ENCODE data around the gene APOBEC2. TPM values are rescaled to one million over a fixed set of nuclear protein-coding genes. Genes with fewer than 3 reads are reported as not detected.

APOBEC2 gene
- polyA plus RNA-seq, 6 donors from 2014 or later = 0.64 to 1.0 (median 0.85) TPM; not detected in 1

DNA sequence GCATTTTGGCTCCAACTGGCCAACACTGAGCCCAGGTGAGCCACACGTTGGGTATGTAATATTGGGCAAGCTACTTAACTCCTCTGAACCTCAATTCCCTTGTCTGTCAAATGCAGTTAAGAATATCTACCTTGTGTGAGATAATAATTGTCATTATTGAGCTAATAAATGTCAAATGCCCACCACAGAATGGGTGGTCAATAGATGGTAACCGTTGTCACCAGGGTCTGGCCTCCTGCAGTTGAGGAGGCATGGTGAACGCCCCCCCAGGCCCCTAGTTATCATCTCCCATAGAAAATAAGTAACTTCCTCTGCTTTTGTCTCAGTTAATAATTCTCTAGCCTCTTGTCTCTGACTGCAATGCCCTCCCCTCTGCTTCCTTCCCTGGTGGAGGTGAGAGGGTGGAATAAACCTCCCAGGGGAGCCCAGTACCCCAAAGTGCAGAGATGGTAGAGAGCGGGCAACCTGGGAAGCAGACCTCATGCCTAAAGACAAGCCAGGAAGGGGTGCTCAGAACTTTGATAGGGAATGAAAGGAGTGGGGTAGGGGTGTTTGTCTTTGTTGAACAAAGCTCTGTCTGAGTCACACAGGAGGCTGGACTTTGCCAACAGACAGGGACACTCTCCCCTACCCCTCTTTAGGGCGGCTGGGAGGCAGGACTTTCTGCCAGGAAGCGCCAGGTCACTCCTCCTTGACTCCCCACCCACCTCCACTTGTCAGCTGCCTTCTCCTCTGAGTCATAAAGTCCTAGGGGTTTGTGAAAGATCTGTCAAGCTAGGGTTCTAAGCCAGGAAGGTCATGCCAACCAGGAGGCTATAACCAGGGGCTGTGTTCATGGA lies 12.7 kb upstream of the APOBEC2 start:
- Mint-ChIP-seq H3K36me3 (peaks cover 0 to 8% of the 10 kb centered on the region in 2 donors), H3K27me3 (no peaks in the 10 kb centered on the region), H3K27ac (no peak overlapping the region), H3K4me3 (peak overlapping the region in 1 of 8 donors; percentile 66), H3K9me3 (no peaks in the 10 kb centered on the region), H3K4me1 (peaks cover 0 to 4% (median 0%) of the 10 kb centered on the region in 3 donors)
- DNase-seq (no peak), ATAC-seq (ENCODE audit: low read depth in 2 of 2) (no peak)

DNA sequence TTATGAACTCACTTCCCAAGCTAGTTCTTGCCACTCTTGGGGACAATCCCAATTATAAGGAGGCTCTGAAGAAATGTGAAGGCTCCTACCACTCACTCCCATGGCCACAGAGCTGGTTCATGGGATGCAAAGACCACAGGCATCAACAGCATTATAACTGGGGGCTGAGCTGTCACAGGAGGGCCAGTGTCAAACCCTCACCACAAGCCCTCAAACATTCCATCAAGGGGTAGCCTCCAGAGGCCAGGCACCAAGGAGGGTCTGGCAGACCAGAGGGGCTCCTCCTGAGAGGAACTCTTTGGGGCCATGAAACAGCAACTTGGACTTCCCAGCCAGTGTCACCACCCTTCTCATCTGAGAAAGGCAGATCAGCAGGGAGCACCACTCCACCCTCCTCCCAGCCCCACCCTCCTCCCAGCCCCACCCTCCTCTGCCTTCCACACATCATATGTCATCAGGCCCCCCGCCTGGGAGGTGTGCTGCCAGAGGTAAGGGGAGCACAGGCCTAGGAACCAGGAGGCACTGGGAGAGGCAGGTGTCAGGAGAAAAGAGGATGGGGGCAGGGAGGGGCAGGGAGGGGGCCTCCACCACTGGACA lies 12.0 kb upstream of the APOBEC2 start:
- Mint-ChIP-seq H3K4me1 (peaks cover 0 to 4% (median 0%) of the 10 kb centered on the region in 3 donors), H3K27me3 (no peaks in the 10 kb centered on the region), H3K27ac (no peak overlapping the region), H3K36me3 (peaks cover 0 to 8% of the 10 kb centered on the region in 2 donors), H3K4me3 (no peak overlapping the region), H3K9me3 (no peaks in the 10 kb centered on the region)
- DNase-seq (no peak), ATAC-seq (ENCODE audit: low read depth in 2 of 2) (no peak)

DNA sequence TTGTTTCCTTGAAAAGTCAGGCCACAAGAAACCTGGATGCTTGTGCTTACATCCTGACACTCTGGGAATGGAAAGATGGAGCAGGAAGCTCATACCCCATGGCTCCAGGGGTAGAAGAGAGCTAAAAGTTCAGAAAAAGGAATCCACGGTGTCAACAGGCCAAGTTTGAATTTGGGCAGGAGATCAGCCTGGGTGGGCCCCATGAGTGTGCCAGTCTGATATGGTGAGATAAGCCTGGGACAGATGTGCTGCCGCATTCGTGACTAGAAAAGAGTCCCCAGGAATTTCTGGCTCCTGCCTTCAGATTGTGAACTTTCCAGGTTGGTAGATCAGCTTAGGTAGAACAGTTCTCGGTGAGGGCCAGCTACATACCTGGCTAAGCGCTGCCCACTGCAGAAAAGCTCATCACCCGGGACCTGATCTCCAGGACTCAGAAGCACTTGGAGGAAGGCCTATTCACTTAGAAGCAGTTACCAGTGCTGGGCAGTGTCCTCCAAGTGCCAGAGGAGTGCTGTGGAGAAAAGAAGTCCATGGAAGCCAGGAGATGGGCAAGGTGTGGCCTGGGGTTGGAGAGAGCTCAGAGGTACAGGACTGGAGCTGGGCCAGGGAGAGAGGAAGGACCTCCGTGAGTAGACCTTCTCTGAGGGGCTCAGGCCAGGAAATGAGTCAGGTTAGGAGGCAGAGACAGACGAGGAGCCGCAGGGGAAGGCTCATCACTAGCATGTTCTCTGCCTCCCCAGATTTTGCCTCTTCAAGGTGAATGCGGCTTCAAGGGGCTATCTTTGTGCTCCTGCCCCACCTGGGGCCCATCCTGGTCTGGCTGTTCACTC lies 10.6 kb upstream of the APOBEC2 start, which contains the start of gene TSPO2:
TSPO2 (plus strand) TSS at position 242 of the 830 bp plus-strand sequence; CDS start at position 761, 519 bp downstream.
- no peaks in the 10 kb centered on the region for H3K27me3 Mint-ChIP-seq
- H3K9me3 Mint-ChIP-seq = no peaks in the 10 kb centered on the region
- ATAC-seq (ENCODE audit: low read depth in 2 of 2) (no peak), DNase-seq (no peak)
- H3K4me3 Mint-ChIP-seq = no peak within 1 kb of the TSS
- peak within 1 kb of the TSS in 2 of 6 donors; percentile 37 to 69 for H3K27ac Mint-ChIP-seq
- H3K4me1 Mint-ChIP-seq = peaks cover 0 to 4% (median 0%) of the 10 kb centered on the region in 3 donors
- H3K36me3 Mint-ChIP-seq = peaks cover 0 to 4% of the 10 kb centered on the region in 2 donors

DNA sequence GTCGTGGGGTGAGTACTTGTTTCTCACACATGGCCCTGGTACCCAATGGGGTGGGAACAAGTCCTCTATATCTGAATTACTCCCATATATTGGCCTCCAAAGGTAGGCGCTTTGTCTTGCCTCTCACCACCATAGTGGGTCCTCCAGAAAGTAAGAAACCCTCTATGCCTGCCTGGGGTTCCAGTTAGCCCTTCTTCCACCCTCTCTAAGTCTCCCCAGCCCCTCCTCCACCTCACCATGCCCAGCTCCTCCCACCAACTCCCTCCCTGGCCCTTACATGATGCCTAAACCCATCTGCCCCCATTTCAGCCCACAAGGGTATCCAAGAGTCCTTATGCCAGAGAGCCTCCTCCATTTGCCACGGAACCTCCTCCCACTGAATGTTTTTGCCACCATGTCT lies 9.9 kb upstream of the APOBEC2 start:
- no peak for DNase-seq
- H3K27ac Mint-ChIP-seq = no peak overlapping the region

DNA sequence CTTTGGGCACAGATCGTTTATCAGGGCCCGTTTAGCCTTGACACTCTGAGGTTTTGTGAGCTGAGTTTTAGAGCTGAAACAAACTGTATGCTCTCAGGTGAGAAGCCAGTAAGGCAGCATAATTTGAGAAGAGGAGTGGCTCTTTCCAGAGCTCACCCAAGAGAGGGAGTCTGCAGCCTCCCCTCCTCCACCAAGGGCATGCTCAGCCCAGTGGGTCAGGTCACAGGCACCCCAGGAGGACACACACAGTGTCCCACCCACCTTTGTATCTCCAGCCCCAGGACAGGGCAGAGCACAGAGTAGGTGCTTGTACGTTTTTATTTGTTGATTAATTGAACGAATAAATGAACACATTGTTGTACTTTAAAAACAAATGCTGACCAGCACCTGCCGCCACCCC lies 7.3 kb upstream of the APOBEC2 start:
- Mint-ChIP-seq H3K9me3 (no peaks in the 10 kb centered on the region), H3K27me3 (no peaks in the 10 kb centered on the region), H3K4me1 (peaks cover 0 to 4% (median 1%) of the 10 kb centered on the region in 3 donors), H3K27ac (no peak overlapping the region), H3K4me3 (no peak overlapping the region), H3K36me3 (peaks cover 4 to 13% of the 10 kb centered on the region in 2 donors)
- no peak for ATAC-seq (ENCODE audit: low read depth in 2 of 2)
- DNase-seq = no peak

More for the DNA sequence above, 9.9 kb upstream of the APOBEC2 start:
- Mint-ChIP-seq H3K27me3 (no peaks in the 10 kb centered on the region), H3K9me3 (no peaks in the 10 kb centered on the region), H3K4me1 (peaks cover 0 to 4% (median 0%) of the 10 kb centered on the region in 3 donors), H3K4me3 (no peak overlapping the region), H3K36me3 (peaks cover 0 to 4% of the 10 kb centered on the region in 2 donors)
- ATAC-seq (ENCODE audit: low read depth in 2 of 2) = no peak

DNA sequence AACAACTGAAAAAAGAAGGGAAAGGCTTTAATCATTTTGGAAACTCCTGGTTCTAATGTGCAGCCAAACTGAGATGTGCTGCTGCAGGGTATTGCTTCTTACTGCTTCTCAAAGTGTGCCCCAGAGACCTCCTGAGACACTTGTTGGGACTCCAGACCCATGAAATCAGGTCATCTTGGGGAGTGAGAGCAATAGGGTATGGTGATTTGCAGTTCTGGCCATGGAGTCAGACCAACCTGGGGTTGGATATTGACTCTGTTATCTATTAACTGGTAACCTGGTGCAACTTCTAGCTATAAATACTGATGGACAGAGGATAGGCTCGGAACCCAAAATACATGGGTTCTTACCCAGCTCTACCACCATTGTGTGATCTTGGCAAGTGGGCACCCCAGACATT lies 6.9 kb upstream of the APOBEC2 start:
- DNase-seq = no peak
- no peaks in the 10 kb centered on the region for H3K9me3 Mint-ChIP-seq

DNA sequence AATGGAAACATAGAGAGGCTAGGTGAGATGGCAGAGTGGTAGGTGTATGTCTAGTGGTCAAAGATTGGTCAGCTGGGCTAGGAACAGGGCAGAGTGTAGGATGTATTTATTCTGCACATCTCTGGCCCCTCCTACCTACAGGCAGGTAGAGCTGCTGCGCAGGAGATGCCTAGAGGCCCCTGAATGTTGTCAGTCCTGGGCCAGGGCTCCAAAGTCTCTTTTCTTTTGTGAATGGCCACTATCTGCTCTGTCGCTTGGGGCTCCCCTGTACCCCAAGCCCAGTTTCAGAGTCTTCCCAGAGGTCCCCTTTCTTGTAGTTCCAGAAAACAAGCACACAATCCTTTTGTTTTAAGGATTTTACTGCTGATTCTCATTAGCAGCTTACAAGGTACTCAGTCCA lies 5.7 kb upstream of the APOBEC2 start:
- Mint-ChIP-seq H3K4me3 (no peak overlapping the region), H3K4me1 (peaks cover 11 to 16% (median 12%) of the 10 kb centered on the region in 3 donors), H3K9me3 (peaks cover 0 to 3% (median 0%) of the 10 kb centered on the region in 7 donors), H3K27me3 (no peaks in the 10 kb centered on the region), H3K36me3 (peaks cover 0 to 13% of the 10 kb centered on the region in 2 donors), H3K27ac (peak overlapping the region in 1 of 6 donors; percentile 56)
- ATAC-seq (ENCODE audit: low read depth in 2 of 2) (no peak), DNase-seq (no peak)

More for the DNA sequence above, 6.9 kb upstream of the APOBEC2 start:
- H3K36me3 Mint-ChIP-seq = peaks cover 4 to 13% of the 10 kb centered on the region in 2 donors
- ATAC-seq (ENCODE audit: low read depth in 2 of 2) = no peak
- H3K27me3 Mint-ChIP-seq = no peaks in the 10 kb centered on the region
- no peak overlapping the region for H3K4me3 Mint-ChIP-seq
- peaks cover 0 to 4% (median 4%) of the 10 kb centered on the region in 3 donors for H3K4me1 Mint-ChIP-seq
- H3K27ac Mint-ChIP-seq = no peak overlapping the region

DNA sequence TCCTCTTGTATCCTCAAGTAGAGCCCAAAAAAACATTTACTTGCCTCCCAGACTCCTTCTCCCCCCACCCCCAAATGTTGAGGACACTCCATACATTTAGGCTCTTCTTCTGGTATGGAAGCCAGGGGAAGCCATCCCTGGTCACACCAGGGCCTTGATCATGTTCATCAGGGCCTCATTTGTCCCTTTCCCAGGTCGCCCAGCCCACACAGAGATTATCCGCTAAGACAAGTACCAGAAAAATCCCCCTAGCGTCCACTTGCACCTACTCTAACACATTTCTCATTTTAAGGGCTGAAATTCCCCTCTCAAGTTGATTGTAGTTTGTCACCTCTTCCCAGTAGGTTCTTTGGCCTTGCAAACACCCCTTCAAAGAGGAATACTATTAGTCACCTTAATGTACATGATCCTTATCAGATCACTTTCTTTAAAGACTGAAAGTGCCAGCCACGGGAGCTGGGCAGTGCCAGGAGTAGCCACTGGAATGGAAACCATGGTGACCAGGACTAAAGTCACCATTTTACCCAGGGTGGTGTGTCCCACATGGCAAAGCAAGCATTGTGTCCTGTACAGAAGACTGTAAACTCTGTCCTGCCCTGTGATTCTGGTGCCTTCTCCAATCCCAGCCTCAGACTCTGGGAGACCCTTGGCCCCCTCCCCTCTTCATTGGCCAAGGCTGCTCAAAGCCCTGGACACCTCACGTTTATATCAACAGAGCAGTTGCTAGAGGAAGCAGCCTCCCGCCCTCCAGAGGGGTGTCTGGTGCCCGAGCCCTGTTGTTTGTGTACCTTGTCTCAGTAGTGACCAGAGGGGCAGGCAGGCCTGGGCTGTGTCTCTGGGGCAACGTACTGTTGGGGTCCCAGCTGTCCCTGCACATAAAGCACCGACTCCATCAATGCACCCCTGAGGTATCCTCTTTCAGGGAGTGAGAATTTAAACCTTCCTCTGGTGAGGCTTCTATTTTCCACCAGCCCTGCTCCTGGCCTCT lies 5.0 kb upstream of the APOBEC2 start:
- Mint-ChIP-seq H3K9me3 (peaks cover 0 to 3% (median 0%) of the 10 kb centered on the region in 7 donors), H3K4me1 (peaks cover 15 to 23% (median 16%) of the 10 kb centered on the region in 3 donors), H3K36me3 (peaks cover 0 to 13% of the 10 kb centered on the region in 2 donors), H3K4me3 (no peak overlapping the region), H3K27me3 (no peaks in the 10 kb centered on the region), H3K27ac (peak overlapping the region in 1 of 6 donors; percentile 56)
- ATAC-seq (ENCODE audit: low read depth in 2 of 2) (no peak), DNase-seq (no peak)

DNA sequence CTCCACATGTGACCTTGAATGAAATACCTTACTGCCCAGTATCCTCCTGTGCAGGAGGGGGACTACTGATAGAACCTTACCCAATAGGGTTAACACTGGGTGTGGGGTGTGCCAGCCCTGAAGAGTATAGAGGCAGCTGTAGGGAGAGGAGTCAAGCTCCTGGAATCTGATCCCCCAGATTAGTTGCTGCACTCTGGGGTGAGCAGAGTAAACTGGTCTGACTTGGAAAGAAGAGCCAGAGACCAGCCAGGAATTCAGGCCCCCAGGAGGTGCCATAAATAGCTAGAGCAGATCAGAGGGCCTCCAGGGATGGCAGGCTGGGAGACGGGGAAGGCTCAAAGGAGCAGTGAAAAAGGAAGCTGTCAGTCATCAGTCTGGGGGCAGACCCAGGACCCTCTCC lies 3.5 kb upstream of the APOBEC2 start:
- ATAC-seq (ENCODE audit: low read depth in 2 of 2) = no peak
- H3K36me3 Mint-ChIP-seq = peaks cover 0 to 13% of the 10 kb centered on the region in 2 donors

DNA sequence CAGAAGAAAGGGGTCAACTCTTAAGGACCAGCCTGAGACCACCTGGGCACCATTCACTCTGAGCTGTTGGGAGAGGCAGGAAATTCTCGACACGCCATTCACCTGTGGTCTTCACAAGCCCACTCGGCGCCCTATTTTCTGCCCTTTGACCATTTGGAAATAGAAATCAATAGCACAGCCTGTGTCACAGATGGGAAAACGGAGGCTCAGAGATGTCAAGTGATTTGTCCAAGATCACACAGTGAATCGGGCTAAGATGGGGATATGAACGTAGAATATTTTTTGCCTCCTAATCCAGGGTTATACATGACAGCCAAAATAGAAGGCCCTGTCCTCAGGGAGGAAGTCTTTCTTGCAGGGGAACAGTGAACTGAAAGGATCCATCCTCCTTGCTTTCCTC lies 3.0 kb upstream of the APOBEC2 start:
- H3K4me1 Mint-ChIP-seq = peaks cover 15 to 25% (median 20%) of the 10 kb centered on the region in 3 donors
- no peak overlapping the region for H3K4me3 Mint-ChIP-seq
- H3K27ac Mint-ChIP-seq = no peak overlapping the region
- peaks cover 0 to 3% (median 0%) of the 10 kb centered on the region in 7 donors for H3K9me3 Mint-ChIP-seq
- DNase-seq (no peak), ATAC-seq (ENCODE audit: low read depth in 2 of 2) (no peak)
- H3K27me3 Mint-ChIP-seq = no peaks in the 10 kb centered on the region
- peaks cover 0 to 13% of the 10 kb centered on the region in 2 donors for H3K36me3 Mint-ChIP-seq

More for the DNA sequence above, 3.5 kb upstream of the APOBEC2 start:
- Mint-ChIP-seq H3K4me1 (peaks cover 15 to 25% (median 16%) of the 10 kb centered on the region in 3 donors), H3K4me3 (peak overlapping the region in 1 of 8 donors; percentile 48), H3K27ac (peak overlapping the region in 1 of 6 donors; percentile 77), H3K9me3 (peaks cover 0 to 3% (median 0%) of the 10 kb centered on the region in 7 donors), H3K27me3 (no peaks in the 10 kb centered on the region)
- no peak for DNase-seq

DNA sequence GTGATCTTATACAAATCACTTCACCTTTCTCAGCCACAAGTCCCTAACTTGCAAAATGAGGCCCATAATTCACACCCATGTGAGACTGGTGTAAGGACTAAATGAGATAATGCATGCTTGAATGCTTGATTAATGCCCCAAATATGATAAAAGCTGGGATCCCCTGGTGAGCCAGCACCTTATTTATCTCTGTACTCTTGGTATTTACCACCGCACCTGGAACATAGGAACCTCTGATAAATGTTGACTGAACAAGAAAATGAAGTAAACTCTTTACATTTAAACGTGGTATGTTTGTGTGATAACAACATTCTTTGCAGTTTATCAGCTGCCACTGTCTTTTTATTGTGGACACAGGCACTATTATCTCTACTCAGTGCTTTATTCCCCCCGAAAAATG lies 2.5 kb upstream of the APOBEC2 start:
- Mint-ChIP-seq H3K27ac (no peak overlapping the region), H3K4me1 (peaks cover 15 to 25% (median 23%) of the 10 kb centered on the region in 3 donors), H3K27me3 (no peaks in the 10 kb centered on the region), H3K9me3 (peaks cover 0 to 3% (median 0%) of the 10 kb centered on the region in 7 donors), H3K4me3 (no peak overlapping the region), H3K36me3 (peaks cover 0 to 13% of the 10 kb centered on the region in 2 donors)
- DNase-seq = no peak
- ATAC-seq (ENCODE audit: low read depth in 2 of 2) = no peak

DNA sequence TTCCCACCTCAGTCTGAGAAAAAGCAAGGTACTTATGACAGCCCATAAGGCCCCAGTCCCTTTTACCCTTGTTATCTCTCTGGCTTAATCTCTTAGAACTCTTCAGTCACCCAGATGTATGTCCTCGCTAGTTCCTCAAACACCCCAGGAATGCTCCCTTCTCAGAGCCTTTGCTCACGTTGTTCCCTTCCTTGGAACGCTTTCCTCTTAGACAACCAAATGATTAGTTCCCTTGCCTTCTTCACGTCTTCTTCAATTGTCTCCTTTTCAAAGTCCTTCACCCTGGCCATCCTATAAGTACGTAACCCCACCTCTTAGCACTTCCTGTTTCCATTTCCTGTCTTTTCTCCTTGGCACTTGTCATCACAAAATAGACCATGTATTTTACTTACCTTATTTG lies 1.1 kb upstream of the APOBEC2 start:
- peaks cover 0 to 13% of the 10 kb centered on the region in 2 donors for H3K36me3 Mint-ChIP-seq
- ATAC-seq (ENCODE audit: low read depth in 2 of 2) (peak; percentile 91 to 93), DNase-seq (peak; percentile 38)
- H3K27me3 Mint-ChIP-seq = no peaks in the 10 kb centered on the region
- peak overlapping the region; percentile 0 to 95 (median 36) for H3K27ac Mint-ChIP-seq
- H3K9me3 Mint-ChIP-seq = peaks cover 0 to 3% (median 0%) of the 10 kb centered on the region in 7 donors
- peak overlapping the region in 7 of 8 donors; percentile 1 to 78 (median 44) for H3K4me3 Mint-ChIP-seq
- peaks cover 15 to 25% (median 23%) of the 10 kb centered on the region in 3 donors for H3K4me1 Mint-ChIP-seq
